Activated T-cell treated with anti-CD3 and anti-CD28 coated beads for 4 hours (primary cell): Measurements from ENCODE around the gene DCXR.

Source experiments
- DNase-seq: peaks from one replicate; pipeline ENCODE4 v3.0.0-alpha.2; 2020

Gene DCXR

GRCh38 chr17:82021107-82021899 is 16.2 kb downstream of the DCXR start:
- peak; percentile 47 for DNase-seq

DNA sequence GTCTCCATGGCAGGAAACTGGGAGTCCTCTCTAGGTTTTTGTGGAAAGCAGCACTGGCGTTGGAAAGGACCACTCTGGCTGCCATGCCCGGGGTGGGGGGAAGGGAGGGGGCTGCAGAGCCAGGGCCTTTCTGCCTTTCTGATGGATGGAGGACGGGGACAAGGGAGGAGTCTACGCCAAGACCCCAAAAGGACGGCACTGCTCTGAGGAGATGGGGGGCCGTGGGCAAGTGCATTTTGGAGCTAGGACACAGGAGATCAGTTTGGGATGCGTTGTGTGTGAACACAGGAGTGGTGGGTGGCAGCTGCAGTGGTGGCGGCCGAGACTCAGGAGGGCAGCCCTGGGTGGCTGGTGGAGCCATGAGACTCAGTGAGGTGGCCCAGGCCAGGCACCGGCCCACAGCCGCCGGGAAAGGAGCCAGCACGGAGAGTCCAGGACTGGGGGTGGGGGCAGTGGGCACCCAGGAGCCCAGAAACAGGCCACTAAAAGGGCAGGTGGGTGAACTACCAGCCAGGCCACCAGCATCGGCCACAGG is 16.9 kb downstream of the DCXR start:
- no peak for DNase-seq

DNA sequence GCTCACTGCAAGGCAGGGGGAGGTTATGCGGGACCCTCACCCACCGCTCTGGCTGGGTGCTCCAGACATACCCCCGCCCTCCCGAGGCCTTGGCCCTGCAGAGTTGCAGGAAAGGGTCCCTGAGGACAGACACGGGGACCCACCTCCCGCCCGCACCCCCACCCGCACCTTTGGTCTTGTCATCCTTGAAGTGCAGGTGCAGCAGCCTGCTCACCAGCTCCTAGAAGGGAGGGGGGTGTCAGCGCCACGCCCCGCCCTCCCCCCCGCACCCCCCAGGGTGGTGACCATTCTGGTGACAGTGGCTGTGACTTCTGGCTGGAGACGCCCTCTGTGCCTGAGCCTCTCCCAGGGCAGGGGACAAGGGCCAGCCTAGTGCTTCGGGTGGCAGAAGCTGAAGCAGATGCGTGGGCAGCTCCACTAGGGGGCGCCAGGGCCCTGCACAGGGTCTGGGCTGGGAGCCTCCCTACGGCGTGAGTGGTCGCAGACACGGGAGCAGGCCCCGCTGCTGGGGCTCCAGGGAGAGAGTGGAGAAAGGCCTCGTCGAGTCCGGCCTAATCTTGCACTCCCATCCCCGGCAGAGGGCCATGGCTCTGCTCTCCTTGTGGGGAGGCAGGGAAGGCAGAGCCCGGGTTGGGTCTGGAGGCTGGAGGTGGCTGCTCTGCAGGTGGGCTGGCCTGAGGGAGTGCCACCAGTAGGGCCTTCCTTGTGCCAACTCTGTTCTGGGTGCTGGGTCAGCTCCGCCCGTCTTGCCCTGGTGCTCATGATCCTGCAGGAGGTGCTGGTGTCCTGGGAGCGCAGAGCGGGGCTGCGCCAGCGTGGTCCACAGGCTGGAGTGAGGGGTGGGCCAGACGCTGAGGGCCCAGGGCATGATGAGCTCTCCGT is 17.6 kb downstream of the DCXR start:
- DNase-seq = peak; percentile 45

GRCh38 chr17:82018989-82019689 is 18.4 kb downstream of the DCXR start:
- DNase-seq = no peak

DNA sequence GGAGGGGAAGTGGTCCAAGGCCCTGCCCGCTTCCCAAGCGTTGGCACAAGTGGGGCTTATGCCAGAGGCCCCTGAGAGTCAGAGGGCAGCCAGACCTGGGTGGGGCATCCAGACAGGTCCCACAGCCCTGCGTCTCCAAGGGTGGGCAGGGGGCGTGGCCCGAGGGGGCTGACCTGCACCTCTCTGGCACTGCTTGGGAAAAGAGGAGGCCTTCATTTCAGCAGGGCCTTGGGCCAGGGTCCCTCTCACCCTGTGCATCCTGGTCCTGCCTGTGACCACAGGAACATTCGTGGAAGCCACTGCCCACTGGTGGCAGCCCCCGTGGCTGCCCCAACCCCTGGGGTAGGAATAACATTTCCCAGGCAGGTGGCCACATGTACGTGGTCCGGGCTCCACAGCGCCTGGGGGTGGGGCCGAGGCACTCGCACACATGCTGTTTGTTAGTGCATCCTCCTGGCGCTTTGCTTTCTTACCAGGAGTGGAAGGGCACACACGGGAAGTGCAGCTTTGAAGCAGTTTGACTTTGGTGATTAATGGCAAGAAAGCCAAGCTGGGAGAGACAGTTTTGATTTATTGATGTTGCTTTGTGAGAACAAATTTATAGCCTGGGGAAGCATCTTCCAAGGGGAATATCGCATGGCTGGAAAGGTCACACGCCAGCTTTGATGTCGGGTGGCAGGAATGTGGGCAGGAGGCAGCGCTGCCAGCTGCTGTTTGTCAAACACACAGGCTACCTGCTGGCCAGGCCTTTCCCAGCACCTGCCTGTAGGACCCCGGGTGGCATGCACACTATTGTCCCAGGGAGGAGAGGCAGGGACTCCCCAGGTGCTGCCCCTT is 19.1 kb downstream of the DCXR start:
- DNase-seq = no peak

- DNase-seq = no peak
Measured at GRCh38 chr17:82017612-82018151, 19.8 kb downstream of the DCXR start.

- no peak for DNase-seq
Measured at GRCh38 chr17:82016875-82017459, 20.5 kb downstream of the DCXR start.

DNA sequence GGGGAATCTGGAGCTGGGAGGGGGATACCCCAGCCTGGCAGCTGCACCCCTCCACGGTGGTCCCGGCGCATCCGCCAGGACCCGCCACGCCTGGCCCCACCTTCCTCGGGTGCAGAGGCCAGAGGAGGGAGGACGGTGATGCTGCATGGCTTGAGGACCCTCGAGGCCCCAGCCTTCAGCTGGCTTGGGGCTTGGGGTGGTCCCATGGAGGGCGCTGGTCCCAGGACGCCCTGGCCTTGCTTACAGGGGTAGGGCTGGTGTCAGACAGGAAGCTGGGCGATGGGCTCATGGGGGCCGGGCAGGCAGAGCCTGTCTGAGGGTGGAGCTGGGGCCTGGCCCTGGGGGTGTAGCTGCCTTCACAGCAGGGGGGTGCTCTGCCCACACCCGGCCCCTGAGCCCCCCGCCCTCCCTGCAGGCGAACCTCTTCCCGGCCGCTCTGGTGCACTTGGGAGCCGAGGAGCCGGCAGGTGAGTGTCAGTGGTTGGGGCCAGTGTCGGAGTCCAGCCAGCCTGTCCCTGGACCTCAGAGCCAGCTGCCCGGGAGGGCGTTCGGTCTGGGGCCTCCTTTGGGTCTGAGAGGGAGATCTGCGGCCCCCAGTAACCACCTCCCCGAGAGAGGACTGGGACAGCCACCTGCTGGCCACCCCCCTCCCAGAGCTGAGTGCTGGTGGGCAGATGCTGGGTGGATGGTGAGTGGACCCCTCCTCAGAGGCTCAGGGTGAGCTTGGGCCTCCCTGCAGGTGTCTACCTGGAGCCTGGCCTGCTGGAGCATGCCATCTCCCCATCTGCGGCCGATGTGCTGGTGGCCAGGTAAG is 21.2 kb downstream of the DCXR start:
- no peak for DNase-seq

DNA sequence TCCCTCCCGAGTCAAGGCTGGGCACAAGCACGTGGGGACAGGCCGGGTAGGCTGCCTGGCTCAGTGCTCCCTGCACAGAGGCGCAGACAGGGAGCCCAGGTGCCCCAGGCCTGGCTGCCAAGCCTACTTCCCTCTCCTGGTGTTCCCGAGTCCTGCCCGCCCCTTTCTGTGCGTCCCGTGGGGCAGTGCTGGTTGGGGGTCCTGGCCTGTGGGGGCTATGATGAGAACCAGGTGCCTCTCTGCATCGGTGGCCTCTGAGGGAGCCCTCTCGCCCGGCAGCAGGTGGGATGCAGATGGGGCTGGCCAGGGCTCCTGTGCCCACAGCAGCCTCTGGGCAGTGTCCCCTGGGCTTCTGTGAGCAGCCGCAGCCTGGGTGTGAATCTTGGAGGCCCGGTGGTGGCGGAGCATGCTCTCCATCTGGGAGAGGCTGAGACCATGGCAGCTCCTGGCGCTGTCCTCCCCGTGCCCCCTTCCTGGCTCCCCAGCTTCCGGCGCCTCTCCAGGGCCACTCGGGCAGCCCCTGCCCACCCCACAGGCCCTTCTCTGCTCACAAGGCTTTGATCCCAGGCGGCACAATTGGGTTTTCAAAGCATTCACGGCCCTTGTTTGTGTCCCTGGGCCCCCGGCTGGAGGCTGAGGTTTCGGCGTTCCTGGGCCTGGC is 22.1 kb downstream of the DCXR start:
- DNase-seq = no peak

DNA sequence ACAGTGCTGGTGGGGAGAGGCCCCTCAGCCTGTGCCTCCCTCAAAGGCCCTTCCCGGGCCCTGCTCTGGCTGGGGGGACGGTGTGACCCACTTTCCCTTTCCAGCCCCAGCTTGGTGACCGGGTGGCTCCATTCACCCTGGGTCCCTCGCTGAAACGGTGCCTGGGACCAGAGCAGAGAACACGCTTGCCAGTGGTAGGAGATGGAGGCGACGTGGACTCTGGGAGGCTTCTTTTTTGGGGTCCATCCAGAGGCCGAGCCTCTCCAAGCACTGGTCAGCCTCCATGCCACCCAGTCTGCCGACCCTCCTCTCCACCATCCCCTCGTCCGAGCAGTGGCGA is 22.6 kb downstream of the DCXR start:
- DNase-seq = no peak

DNA sequence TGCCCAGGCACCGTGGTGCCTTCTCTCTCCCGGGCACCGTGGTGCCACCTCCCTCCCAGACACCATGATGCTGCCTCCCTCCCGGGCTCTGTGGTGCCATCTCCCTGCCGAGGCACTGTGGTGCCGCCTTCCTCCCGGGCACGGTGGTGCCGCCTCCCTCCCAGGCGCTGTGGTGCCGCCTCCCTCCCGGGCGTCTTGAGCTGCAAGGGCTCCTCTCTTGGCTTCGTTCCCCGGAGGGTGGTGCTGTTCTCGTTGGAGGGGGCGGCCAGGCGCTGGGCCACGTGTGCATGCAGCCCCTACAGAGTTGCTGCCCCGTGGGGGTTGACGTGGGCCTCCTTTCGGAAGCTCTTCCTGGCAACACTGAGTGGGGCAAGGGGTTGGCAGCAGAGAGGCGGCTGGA is 23.1 kb downstream of the DCXR start:
- no peak for DNase-seq

DNA sequence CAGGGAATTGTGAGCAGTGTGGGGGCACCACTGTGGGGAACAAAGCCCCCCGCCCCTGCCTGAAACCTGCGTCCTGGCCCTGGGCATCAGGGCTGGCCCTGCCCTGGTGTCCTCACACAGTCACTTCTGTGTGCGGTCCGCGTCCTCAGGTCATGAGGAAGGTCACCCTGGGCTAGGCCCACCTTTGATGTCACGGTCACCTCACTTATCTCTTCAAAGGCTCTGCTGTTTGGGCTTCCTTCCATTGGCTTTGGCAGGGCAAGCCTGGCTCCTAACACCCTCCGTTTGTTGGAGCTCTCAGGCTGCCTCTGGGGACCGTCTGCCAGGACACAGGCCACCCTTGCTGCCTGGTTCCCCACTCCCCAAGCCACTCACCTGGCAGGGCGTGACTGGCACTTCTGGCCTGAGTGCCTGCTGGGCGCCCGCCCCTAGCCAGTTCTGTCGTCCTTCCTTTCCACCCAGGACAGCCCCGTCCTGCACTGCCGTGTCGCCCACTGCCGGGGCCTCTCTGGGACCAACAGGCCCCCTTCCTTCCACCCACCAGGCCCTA is 23.6 kb downstream of the DCXR start:
- DNase-seq = no peak

GRCh38 chr17:82013341-82013740 is 24.2 kb downstream of the DCXR start:
- no peak for DNase-seq

- no peak for DNase-seq
Measured at GRCh38 chr17:82012640-82013295, 24.7 kb downstream of the DCXR start.

DNA sequence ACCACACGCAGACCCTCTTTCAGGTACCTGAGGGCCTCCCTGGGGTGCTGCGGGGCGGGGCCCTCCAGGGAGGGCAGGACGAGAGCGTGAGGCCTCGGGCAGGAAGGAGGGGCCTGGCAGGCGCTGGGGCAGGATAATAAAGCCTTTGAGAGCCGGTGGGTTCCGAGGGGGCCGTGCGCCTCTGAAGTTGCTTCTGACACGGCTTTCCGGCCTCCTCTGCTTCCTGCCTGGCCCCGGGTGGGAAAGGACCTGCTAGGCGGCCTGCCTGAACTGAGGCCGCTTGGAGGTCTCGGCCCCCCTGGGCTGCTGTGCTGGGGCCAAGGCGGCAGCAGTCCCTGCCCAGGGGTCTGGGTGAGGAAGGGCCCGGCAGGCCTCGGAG is 25.2 kb downstream of the DCXR start:
- DNase-seq = no peak

DNA sequence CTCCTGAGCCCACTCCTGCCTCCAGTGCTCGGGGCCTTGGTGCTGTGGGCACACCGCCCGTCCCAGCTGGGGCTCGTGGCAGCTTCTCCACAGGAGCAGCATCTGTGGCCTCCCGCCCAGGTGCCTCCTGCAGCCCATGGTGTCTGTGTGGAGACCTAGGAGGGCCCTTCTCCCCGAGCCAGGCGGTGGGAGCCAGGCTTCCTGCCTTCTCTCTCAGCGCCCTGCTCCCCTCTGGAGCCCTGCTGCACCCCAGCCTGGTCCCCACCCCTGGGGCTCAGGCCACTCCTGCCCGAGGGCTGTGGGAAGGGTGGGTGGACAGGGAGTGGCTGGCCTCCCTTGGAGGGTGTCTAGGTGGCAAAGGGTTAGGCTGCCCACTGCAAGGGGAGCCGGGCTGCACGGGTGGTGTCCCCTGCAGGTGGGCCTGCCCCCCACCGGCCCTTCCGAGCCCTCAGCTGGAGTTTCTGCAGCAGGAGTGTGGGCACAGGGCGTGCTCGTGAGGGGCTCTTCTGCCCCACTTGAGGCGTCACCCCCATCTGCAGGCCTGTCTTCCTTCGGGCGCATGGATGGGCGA is 25.8 kb downstream of the DCXR start:
- DNase-seq = no peak

GRCh38 chr17:82010575-82011525 is 26.6 kb downstream of the DCXR start:
- no peak for DNase-seq

- DNase-seq = no peak
Measured at GRCh38 chr17:82009413-82009812, 28.1 kb downstream of the DCXR start.
